Dedifferentiated amniotic fluid mesenchymal stem cell (primary cell): ENCODE data around the gene NLN.
A peak's percentile ranks its signal among the peaks of the same experiment; 100 is the strongest.
"Not testable (repeated sequence)": the region's sequence is repeated elsewhere in the genome, so short reads cannot be mapped to it uniquely, and the experiment has no call there.

ENCODE experiments used
- DNase-seq: peaks from one replicate; pipeline ENCODE4 v3.0.0-alpha.2; 2016; ENCODE audit errors: extremely low spot score

NLN gene

DNA sequence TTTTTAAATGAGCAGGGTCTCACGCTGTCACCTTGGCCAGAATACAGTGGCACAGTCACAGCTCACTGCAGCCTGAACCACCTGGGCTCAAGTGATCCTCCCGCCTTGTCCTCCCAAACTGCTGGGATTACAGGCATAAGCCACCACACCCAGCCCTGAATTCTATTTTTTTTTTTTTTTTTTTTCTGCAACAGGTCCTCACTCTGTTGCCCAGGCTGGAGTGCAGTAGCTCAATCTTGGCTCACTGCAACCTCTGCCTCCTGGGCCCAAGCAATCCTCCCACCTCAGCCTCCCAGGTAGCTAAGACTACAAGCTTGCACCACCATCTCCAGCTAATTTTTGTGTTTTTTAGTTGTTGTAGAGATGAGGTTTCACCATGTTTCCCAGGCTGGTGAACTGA, 51.0 kb downstream of the NLN start:
- not testable (repeated sequence) for DNase-seq

DNA sequence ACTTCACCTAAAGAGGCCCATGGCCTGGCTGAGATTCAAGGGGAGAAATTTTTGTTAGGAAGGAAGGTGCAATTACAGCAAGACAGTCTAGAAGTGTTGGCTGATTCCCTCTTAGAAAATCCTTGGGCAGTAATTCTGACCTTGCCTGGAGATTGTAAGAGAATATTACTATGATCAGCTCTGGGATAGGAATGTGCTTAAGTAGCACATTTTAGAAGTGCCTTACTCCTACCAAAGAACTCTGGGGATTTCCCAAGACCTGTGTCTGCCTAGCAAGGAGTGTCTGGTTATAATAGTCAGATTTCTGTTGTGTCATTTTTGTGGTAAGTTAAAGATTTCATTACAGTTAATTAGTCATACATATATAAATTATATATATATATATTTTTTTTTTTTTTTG, 52.3 kb downstream of the NLN start:
- peak; percentile 59 for DNase-seq

- no peak for DNase-seq
Observed at GRCh38 chr5:65775476-65775875, 53.5 kb downstream of the NLN start.

GRCh38 chr5:65776441-65777141, 54.6 kb downstream of the NLN start:
- DNase-seq, result peak; percentile 26

DNA sequence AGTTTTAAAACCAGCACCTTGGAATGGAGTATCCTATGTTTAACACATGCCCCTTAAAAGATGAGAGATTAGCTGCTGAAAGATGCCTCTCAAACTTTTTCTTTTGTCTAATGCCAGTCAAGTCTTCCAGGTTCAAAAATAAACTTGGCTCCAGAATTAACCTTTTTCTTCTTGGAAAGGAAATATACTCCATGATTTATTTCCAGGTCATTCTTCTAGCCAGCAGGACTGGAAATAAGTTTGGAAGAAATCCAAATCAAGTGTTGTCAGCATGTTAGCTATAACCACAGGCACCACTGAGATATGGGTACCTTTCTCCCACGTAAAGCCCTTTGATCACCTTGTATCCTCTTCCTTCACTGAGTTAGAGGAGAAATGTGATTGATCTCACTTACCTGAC, 56.1 kb downstream of the NLN start:
- no peak for DNase-seq

DNA sequence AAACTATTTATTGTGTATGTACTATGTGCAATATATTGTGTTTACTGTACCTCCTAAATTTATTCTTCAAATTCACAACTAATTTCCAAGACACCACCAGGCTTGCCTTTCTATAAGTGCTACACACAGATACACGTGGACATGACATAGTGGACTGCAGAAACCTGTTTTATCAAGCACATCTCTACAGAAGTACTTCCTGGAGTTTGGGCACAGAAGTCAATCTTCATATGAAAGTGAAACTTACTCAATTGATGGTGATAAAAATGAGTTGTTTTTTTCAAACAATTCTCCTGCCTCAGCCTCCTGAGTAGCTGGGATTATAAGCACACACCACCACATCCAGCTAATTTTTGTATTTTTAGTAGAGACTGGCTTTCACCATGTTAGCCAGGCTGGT, 57.6 kb downstream of the NLN start:
- no peak for DNase-seq

GRCh38 chr5:65788296-65788695, 66.3 kb downstream of the NLN start:
- DNase-seq, result not testable (repeated sequence)

DNA sequence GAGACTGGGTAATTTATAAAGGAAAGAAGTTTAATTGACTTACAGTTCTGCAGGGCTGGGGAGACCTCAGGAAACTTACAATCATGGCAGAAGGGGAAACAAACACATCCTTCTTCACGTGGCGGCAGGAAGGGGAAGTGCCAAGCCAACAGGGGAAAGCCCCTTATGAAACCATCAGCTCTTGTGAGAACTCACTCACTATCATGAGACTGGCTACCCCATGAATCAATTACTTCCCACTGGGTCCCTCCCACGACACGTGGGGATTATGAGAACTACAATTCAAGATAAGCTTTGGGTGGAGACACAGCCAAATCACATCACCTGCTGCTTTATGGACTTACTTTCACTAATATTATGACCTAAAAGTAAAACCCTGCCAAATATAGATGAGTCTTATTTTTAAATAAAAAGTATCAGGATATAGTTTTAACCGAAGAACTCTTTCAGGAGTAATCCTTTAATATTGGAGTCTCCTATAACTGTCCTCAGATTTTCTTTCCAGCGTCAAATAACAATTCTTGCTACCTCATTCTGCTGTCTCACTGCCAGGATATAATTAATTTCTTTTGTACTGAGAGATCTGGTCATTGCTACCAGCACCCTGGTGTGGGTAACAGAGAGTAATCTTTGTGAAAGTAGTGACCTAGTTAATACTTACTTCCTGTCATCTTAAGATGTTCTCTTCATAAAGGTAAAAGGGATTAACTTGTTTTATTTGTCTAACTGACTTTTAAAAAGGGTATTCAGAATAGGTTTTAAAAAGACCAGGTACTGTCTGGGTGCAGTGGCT, 68.6 kb downstream of the NLN start:
- no peak for DNase-seq

GRCh38 chr5:65791712-65792673, 70.0 kb downstream of the NLN start:
- no peak for DNase-seq

DNA sequence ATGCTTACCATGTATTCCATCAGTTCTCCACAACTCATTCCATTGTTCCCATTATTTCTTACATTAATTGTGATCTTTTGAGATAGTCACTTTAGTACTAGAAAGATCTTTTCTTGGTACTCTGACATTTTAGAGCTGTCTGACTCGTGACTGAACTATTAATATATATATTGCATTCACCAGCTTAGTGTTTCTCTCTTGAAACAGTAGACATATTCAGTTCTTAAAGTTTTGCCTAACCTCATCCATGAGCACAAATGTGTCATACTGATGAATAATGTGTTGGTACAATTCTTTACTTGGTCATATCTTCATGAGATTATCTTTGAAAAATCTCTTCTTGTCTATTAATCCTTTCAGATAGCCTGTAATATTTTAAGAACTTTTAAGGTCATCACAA, 74.3 kb downstream of the NLN start:
- no peak for DNase-seq

DNA sequence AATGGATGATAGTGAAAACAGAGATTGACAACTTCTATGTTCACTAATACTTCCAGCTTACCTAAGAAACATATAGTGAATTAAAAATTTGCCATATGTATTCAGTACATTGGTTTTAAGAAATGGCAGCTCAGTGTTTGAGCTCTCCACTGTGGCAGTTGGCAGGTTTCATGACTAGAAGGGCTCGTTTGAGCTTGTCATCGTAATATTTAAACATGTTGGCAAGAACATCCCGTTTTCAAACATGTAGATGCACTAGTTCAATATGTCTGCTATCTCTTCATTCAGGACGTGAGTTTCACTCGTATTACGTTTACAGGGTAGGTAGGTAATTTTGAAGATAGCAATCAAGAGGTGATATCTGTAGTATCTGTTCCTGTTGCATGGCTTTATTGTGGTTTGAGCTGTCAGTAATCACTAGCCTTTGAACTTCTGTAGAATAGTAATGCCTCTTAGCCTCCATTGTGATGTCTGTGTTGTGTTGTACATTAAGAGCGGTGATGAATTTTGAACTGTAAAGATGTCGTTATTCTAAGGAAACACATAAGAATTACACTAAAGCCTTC, 74.8 kb downstream of the NLN start:
- DNase-seq, result no peak

GRCh38 chr5:65797481-65797880, 75.5 kb downstream of the NLN start:
- no peak for DNase-seq

DNA sequence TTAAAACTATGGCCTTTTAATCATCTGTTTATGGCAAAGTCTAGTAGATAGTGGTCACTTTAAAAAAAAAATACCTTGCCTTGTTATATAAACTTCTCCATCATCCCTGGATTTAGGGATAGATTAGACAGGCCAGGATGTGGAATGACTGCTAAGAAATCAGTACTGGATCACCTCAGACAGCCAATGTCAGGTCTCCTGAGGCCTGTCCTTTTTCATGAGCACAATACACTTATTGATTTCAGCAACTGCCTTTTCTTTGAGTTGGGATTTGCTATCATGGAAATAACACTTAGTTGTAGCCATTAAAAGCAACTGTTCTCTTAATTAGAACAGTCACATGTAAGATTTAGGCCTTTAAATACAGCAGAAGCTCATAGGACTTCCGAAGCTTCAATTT, 77.9 kb downstream of the NLN start:
- no peak for DNase-seq

- DNase-seq, result no peak
Observed at GRCh38 chr5:65800775-65801174, 78.8 kb downstream of the NLN start.

DNA sequence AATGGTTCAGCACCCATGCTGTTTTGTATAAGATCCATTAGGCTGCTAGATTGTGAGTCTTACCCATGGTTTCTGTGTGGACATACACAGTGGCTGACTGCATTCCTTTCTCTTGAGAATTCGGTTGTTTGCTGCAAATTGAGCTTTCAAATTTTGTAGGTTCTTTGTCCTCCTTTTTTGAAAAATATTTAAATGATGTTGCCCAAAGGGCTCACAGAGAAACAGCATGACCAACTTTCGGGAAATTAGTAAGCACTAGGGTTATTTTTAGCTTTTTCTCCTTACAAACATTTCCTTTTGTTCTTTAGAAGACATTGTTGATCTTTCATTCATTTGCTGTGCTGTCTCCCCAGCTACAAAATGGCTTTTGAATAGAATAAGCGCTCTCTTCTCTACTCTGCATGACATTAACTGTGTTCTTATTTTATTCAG, 79.4 kb downstream of the NLN start:
- peak; percentile 37 for DNase-seq

DNA sequence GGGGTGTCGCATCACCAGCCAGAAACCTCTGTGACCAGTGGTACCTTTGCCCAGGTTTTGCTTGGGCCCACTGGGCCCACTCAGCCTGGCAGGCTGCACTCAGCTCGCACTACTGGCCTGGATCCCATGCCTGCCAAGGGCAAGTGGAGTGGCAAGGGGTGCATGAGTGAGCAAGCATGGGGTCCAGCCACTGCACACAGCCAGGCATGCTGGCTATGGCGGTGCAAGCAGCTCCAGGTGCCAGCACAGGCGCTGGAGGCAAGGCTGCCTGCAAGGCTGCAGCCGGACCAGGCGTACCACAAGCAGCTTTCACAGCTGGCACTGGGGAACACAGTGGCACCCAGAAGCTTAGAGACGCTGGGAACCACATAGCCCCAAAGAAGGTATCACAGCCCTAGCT, 80.1 kb downstream of the NLN start:
- no peak for DNase-seq

DNA sequence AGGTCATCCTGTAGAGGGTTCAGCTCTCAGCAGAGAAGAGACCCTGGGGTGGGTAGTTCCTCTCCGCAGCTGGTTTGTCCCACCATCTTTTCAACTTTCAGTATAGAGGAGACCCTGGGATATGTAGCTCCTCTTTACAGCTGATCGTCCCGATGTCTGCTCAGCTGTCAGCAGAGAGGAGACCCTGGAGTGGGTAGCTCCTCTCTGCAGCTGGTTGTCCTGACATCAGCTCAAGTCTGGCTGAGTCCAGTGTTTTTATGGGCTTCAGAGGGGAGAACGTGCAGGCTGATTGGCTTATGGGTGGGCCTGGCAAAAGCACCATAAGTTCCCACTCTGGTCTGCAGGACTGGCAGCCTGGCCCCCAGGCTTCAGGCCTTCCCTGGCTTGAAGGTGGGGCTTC, 80.8 kb downstream of the NLN start:
- no peak for DNase-seq

DNA sequence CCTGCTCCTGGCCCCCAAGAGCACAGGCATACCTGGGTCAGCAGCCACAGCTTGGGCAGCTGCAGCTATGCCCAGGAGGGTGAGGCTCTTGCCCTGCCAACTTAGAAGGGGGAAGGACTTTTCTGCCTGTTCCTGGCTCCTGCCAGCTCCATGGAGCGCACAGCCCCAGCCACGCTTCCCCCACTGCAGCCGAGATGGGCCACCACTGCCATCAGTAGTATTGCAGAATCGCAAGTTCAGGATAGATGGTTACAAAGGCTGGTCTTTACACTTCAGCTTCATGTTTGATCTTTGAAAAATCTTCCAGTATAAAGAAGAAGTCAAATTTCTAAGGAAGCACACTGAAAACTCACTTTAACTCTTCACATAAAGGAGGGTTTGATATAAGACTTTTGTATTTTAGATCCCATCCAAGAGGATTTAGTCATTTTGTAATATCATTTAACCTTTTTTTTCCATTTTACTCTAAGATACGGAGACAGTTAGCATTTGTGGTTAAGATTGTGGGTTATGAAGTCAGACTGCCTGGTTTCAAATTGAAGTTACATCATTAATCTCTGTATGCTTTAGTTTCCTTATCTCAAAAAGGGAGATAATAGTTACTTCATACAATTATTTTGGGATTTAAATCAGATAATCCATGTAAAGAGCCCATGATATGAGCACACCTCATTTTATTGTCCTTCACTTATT, 81.8 kb downstream of the NLN start:
- no peak for DNase-seq

GRCh38 chr5:65805089-65805488, 83.1 kb downstream of the NLN start:
- no peak for DNase-seq

- DNase-seq, result not testable (repeated sequence)
Observed at GRCh38 chr5:65807494-65807893, 85.5 kb downstream of the NLN start.

DNA sequence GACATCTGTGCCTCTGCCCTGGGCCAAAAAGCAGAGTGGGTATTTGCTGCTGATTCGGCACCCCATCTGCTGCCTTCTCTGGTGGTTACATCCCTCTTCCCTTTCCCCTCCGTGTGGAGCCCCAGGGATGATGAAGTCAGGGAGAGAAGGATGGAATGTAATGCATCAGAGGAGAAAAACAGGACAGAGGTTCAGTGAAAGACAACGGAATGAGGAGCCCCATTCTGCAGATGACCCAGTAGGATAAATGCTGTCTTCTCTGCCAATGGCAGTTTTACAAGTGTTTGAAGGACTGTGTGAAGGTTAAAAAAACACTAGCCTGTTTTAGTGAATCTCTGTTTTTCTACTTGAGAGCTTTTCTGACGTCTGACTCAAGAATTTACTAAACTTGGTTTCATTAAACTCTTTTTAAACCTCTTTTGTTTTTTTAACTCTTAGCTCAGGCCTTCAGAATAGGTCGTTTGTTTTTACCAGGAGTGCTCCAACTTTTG, 86.3 kb downstream of the NLN start:
- peak; percentile 19 for DNase-seq
